ENCODE data around the gene TBPL1.

The TBPL1 gene

GRCh38 chr6:133952815-133953633 lies at the start of gene TBPL1:
TBPL1 (plus strand) TSS chr6:133953224; CDS start chr6:133980126, 26,902 bp downstream.
- H3K4me3 ChIP-seq (ENCODE audit: low read depth, low read length), result peak within 1 kb of the TSS; percentile 81
- TF ChIP-seq CTCF (IDR thresholded peaks at IDR 0.05; ENCODE audit: low read depth, low read length), result no peak

GRCh38 chr6:133903855-133904254 lies 49.2 kb upstream of the TBPL1 start:
- no peak for TF ChIP-seq CTCF (IDR thresholded peaks at IDR 0.05; ENCODE audit: low read depth, low read length)

GRCh38 chr6:133906050-133906449 lies 47.0 kb upstream of the TBPL1 start:
- TF ChIP-seq CTCF (IDR thresholded peaks at IDR 0.05; ENCODE audit: low read depth, low read length), result no peak
- no peak overlapping the region for H3K4me3 ChIP-seq (ENCODE audit: low read depth, low read length)

More at GRCh38 chr6:133903855-133904254, 49.2 kb upstream of the TBPL1 start:
- no peak overlapping the region for H3K4me3 ChIP-seq (ENCODE audit: low read depth, low read length)

DNA sequence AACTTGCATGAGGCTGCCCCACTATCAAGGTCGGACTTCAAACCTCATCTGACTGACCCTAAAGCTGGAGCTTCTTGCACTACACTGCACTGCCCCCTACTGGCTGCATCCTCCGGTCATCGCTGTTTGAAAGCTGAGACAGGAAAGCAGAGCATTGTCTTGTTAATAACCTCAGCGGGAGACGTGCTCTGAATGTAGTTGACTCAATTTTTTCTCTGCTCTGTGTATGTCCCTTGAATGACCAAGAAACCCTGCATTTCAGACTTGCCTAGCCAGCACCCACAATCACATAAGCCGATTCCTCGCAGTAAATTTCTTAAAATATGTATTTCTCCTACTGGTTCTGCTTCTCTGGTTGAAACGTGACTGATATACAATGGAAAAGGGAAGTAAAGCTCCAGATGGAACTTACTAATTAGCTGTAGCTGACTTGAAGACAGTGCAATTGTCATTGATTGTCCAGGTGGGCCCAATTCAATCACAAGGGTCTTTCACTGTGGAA lies 36.3 kb upstream of the TBPL1 start:
- peak; percentile 86 for TF ChIP-seq CTCF (IDR thresholded peaks at IDR 0.05; ENCODE audit: low read depth, low read length)
- H3K4me3 ChIP-seq (ENCODE audit: low read depth, low read length), result no peak overlapping the region

GRCh38 chr6:133917781-133918180 lies 35.2 kb upstream of the TBPL1 start:
- H3K4me3 ChIP-seq (ENCODE audit: low read depth, low read length), result no peak overlapping the region
- TF ChIP-seq CTCF (IDR thresholded peaks at IDR 0.05; ENCODE audit: low read depth, low read length), result no peak

- H3K4me3 ChIP-seq (ENCODE audit: low read depth, low read length), result no peak overlapping the region
- TF ChIP-seq CTCF (IDR thresholded peaks at IDR 0.05; ENCODE audit: low read depth, low read length), result no peak
Measured at GRCh38 chr6:133918208-133918930, 34.7 kb upstream of the TBPL1 start.

DNA sequence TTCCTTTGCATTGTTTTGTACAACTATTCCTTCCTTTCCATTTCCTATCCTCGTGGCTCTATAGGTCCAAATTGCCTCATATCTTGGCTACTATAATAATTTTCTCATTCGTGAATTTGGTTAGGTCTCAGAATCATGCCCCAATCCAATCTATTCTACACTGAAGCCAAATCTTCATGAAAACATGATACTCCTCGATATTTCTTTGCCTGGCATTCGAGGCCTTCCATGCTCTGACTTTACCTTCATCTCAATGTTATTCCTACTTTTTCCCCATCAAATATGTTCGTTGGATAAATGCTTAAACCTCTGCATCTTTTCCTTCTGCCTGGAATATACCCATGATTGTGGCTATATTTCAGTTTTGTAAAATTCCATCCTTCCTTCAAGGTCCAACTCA lies 33.7 kb upstream of the TBPL1 start:
- no peak overlapping the region for H3K4me3 ChIP-seq (ENCODE audit: low read depth, low read length)
- TF ChIP-seq CTCF (IDR thresholded peaks at IDR 0.05; ENCODE audit: low read depth, low read length), result no peak

Data from WI38 (cell line).